DND-41 (cell line): ENCODE data around the gene SSR3.

ENCODE experiments used
- ATAC-seq: fragments of 200-7000 bp; cut with Tn5 transposase; 3 replicates; pipeline ENCODE4 v1.9.1; 2021; ENCODE audit warnings: low read depth; ENCODE audit not compliant: insufficient read depth
- DNase-seq: peaks from one replicate; pipeline ENCODE4 v3.0.0-alpha.2; 2020
- H2AFZ ChIP-seq: 2 replicates; pipeline ENCODE4 v1.6.0; 2012; ENCODE audit warnings: low read depth, low read length
- H3K27ac ChIP-seq: 2 replicates; pipeline ENCODE4 v1.5.1; 2012; ENCODE audit warnings: low read length, inconsistent platforms
- H3K27me3 ChIP-seq: fragments of 200-600 bp; sonication (generic); 2 replicates; pipeline ENCODE4 v1.6.0; 2012; ENCODE audit warnings: low read length, mild to moderate bottlenecking, inconsistent platforms; ENCODE audit not compliant: insufficient read depth, poor library complexity
- H3K36me3 ChIP-seq: 2 replicates; pipeline ENCODE4 v1.5.1; 2012; ENCODE audit warnings: low read length, inconsistent platforms; ENCODE audit not compliant: insufficient read depth
- H3K4me1 ChIP-seq: 2 replicates; pipeline ENCODE4 v1.5.1; 2012; ENCODE audit warnings: mild to moderate bottlenecking, low read length; ENCODE audit not compliant: insufficient read depth
- H3K4me2 ChIP-seq: 2 replicates; pipeline ENCODE4 v1.6.0; 2012; ENCODE audit warnings: mild to moderate bottlenecking, moderate library complexity, low read length, inconsistent platforms; ENCODE audit not compliant: insufficient read depth
- H3K4me3 ChIP-seq, 2 experiments: fragments of 200-600 bp in 1 of 2; shearing (Covaris generic) in 1 of 2; 2 replicates each; pipeline ENCODE4 v1.5.1; 2012 to 2016; ENCODE audit warnings: inconsistent platforms in 2 of 2, low read length in 2 of 2, mild to moderate bottlenecking in 2 of 2, low read depth in 1 of 2, moderate library complexity in 1 of 2
- H3K79me2 ChIP-seq: 2 replicates; pipeline ENCODE4 v1.6.0; 2012; ENCODE audit warnings: low read length, inconsistent platforms; ENCODE audit not compliant: insufficient read depth
- H3K9ac ChIP-seq: 2 replicates; pipeline ENCODE4 v1.6.0; 2012; ENCODE audit warnings: low read depth, mild to moderate bottlenecking, inconsistent platforms, low read length, moderate library complexity
- H3K9me3 ChIP-seq: 2 replicates; pipeline ENCODE4 v1.5.1; 2012; ENCODE audit warnings: low read length, moderate library complexity, mild to moderate bottlenecking, inconsistent platforms; ENCODE audit not compliant: insufficient read depth, severe bottlenecking
- H4K20me1 ChIP-seq: 2 replicates; pipeline ENCODE4 v1.6.0; 2012; ENCODE audit warnings: low read length; ENCODE audit not compliant: insufficient read depth
- EZH2 ChIP-seq: IDR thresholded peaks from 3 replicates; pipeline ENCODE4 v1.6.1; 2012; ENCODE audit warnings: borderline replicate concordance, low read depth, mild to moderate bottlenecking, moderate library complexity, low read length, inconsistent platforms; ENCODE audit not compliant: severe bottlenecking
- TF ChIP-seq, protein P1 (sequence below): IDR thresholded peaks from 2 replicates; pipeline ENCODE4 v1.5.1; 2012; ENCODE audit warnings: borderline replicate concordance, low read length, moderate library complexity, mild to moderate bottlenecking; ENCODE audit not compliant: poor library complexity, severe bottlenecking; ENCODE audit errors: extremely low read depth

SSR3 gene

DNA sequence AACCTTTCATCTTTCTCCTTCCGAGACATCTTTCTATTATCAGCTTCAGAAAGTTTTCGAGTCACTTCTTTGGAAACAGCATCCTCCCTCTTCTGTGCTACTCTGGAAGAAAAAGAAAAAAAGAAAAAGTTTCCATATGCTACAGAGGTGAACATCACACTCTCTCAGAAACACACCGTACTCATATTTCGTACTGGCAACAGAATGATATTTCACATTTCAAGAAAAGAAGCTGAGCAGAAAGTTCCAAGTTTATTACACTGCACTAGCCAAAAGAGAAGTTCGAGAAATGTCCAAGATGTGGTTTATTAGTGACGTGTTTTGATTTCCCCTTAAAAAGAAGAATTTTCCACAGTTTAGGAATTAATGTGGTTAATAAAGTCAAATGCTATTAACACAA, 6.0 kb downstream of the SSR3 start:
- ATAC-seq (no peak), DNase-seq (no peak)
- no peak for TF ChIP-seq EZH2
- TF ChIP-seq, protein P1, sequence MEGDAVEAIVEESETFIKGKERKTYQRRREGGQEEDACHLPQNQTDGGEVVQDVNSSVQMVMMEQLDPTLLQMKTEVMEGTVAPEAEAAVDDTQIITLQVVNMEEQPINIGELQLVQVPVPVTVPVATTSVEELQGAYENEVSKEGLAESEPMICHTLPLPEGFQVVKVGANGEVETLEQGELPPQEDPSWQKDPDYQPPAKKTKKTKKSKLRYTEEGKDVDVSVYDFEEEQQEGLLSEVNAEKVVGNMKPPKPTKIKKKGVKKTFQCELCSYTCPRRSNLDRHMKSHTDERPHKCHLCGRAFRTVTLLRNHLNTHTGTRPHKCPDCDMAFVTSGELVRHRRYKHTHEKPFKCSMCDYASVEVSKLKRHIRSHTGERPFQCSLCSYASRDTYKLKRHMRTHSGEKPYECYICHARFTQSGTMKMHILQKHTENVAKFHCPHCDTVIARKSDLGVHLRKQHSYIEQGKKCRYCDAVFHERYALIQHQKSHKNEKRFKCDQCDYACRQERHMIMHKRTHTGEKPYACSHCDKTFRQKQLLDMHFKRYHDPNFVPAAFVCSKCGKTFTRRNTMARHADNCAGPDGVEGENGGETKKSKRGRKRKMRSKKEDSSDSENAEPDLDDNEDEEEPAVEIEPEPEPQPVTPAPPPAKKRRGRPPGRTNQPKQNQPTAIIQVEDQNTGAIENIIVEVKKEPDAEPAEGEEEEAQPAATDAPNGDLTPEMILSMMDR: no peak
- H3K9me3 ChIP-seq: no peaks in the 10 kb centered on the region
- H3K9ac ChIP-seq: no peak overlapping the region
- peaks cover 28% of the 10 kb centered on the region for H3K4me1 ChIP-seq
- no peak overlapping the region for H3K4me2 ChIP-seq
- H3K27me3 ChIP-seq: no peaks in the 10 kb centered on the region
- no peak overlapping the region for H3K27ac ChIP-seq
- no peak overlapping the region for H2AFZ ChIP-seq
- H4K20me1 ChIP-seq: peaks cover 16% of the 10 kb centered on the region; the same call in 1 of the 2 replicates
- H3K36me3 ChIP-seq: peaks cover 90% of the 10 kb centered on the region
- peaks cover 64% of the 10 kb centered on the region for H3K79me2 ChIP-seq
- H3K4me3 ChIP-seq: no peak overlapping the region

DNA sequence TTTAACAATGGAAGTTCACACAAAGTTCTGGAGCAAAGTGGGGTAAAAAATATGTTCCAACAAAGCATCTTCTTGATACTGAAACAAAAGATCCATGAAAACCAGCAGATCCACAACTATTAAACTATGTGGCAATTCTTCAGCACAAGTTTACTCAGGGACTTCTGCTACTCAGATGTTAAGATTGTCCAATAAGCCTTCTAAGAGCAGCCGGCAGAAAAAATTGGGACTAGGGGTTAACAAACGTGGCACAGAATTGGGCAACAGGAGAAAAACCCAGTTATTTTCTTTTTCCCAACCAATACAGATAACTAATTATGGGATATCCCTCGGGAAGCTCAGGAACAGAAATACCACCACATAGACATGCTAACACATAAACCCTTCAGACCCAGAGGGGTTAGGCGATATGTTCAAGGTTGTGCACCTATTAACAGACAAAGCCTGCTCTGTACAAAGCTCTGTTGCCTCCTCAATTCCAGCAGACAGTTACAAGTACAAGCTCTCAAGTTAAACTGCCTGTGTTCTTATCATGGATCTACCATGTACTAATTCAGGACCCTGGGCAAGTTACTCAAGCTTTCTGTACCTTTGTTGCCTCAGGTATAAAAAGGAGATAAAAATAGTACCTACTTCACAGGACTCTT, 6.8 kb downstream of the SSR3 start:
- DNase-seq (no peak), ATAC-seq (no peak)
- H3K4me1 ChIP-seq: peaks cover 21% of the 10 kb centered on the region
- H3K9me3 ChIP-seq: no peaks in the 10 kb centered on the region
- H3K27ac ChIP-seq: no peak overlapping the region
- peaks cover 98% of the 10 kb centered on the region for H3K36me3 ChIP-seq
- no peak overlapping the region for H3K4me2 ChIP-seq
- no peak overlapping the region for H2AFZ ChIP-seq
- H3K9ac ChIP-seq: no peak overlapping the region
- no peak for TF ChIP-seq EZH2
- TF ChIP-seq, protein P1: no peak
- no peak overlapping the region for H3K4me3 ChIP-seq
- no peaks in the 10 kb centered on the region for H3K27me3 ChIP-seq
- peaks cover 16% of the 10 kb centered on the region; the same call in 1 of the 2 replicates for H4K20me1 ChIP-seq
- H3K79me2 ChIP-seq: peaks cover 56% of the 10 kb centered on the region

DNA sequence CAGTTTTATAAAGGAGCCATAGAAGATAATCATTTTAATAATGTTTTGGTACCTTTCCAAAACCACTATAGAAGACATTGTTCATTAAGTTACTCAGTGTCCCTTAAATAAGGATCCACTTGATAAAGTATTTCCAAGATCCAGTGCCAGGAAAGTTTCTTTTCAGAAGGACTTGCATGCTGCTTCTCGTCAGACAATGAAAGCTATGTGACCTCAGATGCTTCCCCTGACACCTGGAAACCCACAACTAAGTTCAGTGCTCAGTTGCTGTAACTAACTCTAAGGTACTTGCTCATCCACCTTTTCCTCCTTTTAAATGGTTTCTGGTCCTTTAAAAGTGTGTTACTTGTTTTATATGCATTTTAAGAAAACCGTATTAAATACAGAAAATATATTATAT, 7.3 kb downstream of the SSR3 start:
- DNase-seq (no peak), ATAC-seq (no peak)
- H3K27ac ChIP-seq: no peak overlapping the region
- no peak overlapping the region for H3K4me2 ChIP-seq
- no peak overlapping the region for H3K9ac ChIP-seq
- no peaks in the 10 kb centered on the region for H3K27me3 ChIP-seq
- peaks cover 97% of the 10 kb centered on the region for H3K36me3 ChIP-seq
- H2AFZ ChIP-seq: no peak overlapping the region
- TF ChIP-seq EZH2: no peak
- TF ChIP-seq, protein P1: no peak
- H3K9me3 ChIP-seq: no peaks in the 10 kb centered on the region
- peaks cover 51% of the 10 kb centered on the region for H3K79me2 ChIP-seq
- H4K20me1 ChIP-seq: peaks cover 16% of the 10 kb centered on the region; the same call in 1 of the 2 replicates
- H3K4me3 ChIP-seq: no peak overlapping the region
- peaks cover 16% of the 10 kb centered on the region; the same call in 1 of the 2 replicates for H3K4me1 ChIP-seq
